GM19238 (cell line): ENCODE results near the gene DNAH9.
"Not testable (repeated sequence)": the region's sequence is repeated elsewhere in the genome, so short reads cannot be mapped to it uniquely, and the experiment has no call there.

Source experiments
- DNase-seq: peaks from one replicate; pipeline ENCODE4 v3.0.0; 2011; ENCODE audit warnings: low spot score; ENCODE audit not compliant: insufficient read length

DNAH9 gene

GRCh38 chr17:11972741-11973140, 374.5 kb downstream of the DNAH9 start:
- not testable (repeated sequence) for DNase-seq

GRCh38 chr17:11979795-11980194, 381.5 kb downstream of the DNAH9 start:
- DNase-seq, result no peak

GRCh38 chr17:11980813-11981212, 382.5 kb downstream of the DNAH9 start:
- no peak for DNase-seq

GRCh38 chr17:11981862-11982261, 383.6 kb downstream of the DNAH9 start:
- no peak for DNase-seq

GRCh38 chr17:11986179-11986941, 388.1 kb downstream of the DNAH9 start:
- DNase-seq, result no peak

GRCh38 chr17:11986942-11987329, 388.7 kb downstream of the DNAH9 start:
- DNase-seq, result no peak

GRCh38 chr17:11990363-11990983, 392.2 kb downstream of the DNAH9 start:
- no peak for DNase-seq

GRCh38 chr17:11991461-11991860, 393.2 kb downstream of the DNAH9 start:
- DNase-seq, result no peak

- peak; percentile 19 for DNase-seq
Measured at GRCh38 chr17:11996722-11997146, 398.5 kb downstream of the DNAH9 start.

- peak; percentile 97 for DNase-seq
Measured at GRCh38 chr17:11997147-11997971, 399.1 kb downstream of the DNAH9 start, which contains the start of gene ZNF18. TSS of gene ZNF18 (minus strand) at chr17:11997475. CDS start at chr17:11992829, 4,646 bp downstream.

GRCh38 chr17:11997972-11998233, 399.6 kb downstream of the DNAH9 start:
- DNase-seq, result no peak

- no peak for DNase-seq
Measured at GRCh38 chr17:11999696-12000095, 401.4 kb downstream of the DNAH9 start.

GRCh38 chr17:12007466-12007865, 409.2 kb downstream of the DNAH9 start:
- no peak for DNase-seq
